Head of caudate nucleus (tissue), 42 donors: Measurements from ENCODE around the gene HOXA2.

ENCODE experiments used
- DNase-seq, 42 donors: peaks; one replicate each; pipeline versions ENCODE4 v3.0.0 to v3.0.0-alpha.2; 2020 to 2021; ENCODE audit warnings: mixed read lengths in 7 of 42
- intact Hi-C: fragments of 100-400 bp; cut with DNase I; formaldehyde crosslinking; loops from one replicate; pipeline ENCODE4 v1.15.0; 2022

Gene HOXA2

GRCh38 chr7:27102581-27103442 is at the start of gene HOXA2:
Gene HOXA2 (minus strand): TSS chr7:27102683. CDS start chr7:27102500, 183 bp downstream.
- intact Hi-C loops = no loop called here
- no peak for DNase-seq

- intact Hi-C loops = no loop called here
- peak in 6 of 42 donors; percentile 7 to 32 (median 12) for DNase-seq
These were observed 49.0 kb upstream of the HOXA2 start for GRCh38 chr7:27151341-27151930.

DNA sequence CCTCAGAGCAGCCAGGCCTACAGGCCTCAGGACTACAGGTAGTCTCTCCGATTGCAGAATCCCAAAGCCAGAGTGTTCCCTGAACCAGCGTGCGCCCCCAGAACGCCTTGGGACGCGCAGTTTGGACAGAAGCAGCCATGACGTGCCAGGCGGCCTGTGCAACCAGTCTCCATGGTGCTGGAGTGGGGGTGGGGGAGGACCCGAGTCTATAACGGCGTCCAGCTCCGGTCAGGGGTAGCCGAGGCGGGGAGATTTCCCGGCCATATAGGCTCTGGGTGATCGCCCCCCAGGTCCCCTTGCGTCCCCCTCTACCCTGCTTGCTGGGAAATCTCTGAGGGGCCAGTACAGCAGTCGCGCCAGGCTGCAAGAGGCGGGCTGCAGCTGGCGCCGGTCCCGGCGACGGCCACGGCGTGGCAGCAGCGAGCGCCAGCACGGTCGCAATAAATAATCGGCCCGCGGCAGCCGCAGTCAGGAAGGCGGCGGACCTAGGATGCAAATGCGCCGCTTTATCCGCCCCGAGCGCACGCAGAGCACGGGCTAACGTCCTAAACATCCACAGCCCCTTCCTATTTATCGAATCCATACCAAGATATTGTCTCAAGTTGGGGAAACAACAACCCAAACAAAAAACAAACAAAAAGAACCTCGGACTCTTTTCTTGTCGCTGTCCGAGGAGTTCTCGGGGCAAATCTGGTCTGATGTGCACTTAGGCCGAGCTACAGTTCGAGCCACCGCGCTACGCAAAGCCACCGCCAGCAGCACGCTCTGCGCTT is 48.3 kb upstream of the HOXA2 start:
- intact Hi-C loops = no loop called here
- DNase-seq = peak in 25 of 42 donors; percentile 12 to 70 (median 42)

GRCh38 chr7:27149842-27150567 is 47.5 kb upstream of the HOXA2 start:
- intact Hi-C loops = no loop called here
- DNase-seq = peak in 3 of 42 donors; percentile 1 to 9 (median 6)

GRCh38 chr7:27148756-27149641 is 46.5 kb upstream of the HOXA2 start:
- peak in 1 of 42 donors; percentile 6 for DNase-seq
- intact Hi-C loops = no loop called here

DNA sequence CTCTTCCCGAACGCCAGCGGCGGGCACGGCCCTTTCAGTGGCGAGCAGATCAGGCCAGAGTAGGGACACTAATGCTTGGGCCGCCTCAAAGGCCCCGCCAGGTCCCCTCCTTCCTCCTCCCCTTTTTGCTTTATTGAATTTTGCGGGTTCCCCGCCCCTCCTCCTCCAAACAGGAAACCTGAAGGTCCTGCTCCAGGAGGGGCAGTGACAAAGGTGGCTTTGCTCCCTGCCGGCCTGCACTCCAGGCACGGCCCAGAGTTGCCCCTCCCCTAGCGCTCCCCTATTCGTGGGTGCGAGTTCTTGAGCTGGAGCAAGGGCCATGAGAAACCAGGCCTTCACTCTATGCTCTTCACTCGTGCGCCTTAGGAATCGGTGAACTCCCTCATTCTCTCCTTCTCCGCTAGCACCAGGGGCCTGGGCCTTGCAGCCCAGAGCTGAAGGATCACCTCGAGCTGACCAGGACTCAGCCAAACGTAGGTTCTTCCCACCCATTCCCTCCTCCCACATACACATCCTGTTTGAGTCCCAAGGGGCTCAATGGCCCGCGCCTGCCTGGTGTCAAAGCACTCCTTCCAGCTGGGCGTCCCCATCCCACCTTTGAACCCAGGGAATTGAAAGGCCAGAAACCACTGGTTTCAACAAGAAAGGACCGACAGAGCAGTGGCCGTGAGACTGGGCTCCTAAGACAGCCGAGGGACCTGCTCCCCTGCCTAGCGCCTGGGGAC is 45.7 kb upstream of the HOXA2 start:
- intact Hi-C loops = no loop called here
- peak in 3 of 42 donors; percentile 1 to 13 (median 9) for DNase-seq

DNA sequence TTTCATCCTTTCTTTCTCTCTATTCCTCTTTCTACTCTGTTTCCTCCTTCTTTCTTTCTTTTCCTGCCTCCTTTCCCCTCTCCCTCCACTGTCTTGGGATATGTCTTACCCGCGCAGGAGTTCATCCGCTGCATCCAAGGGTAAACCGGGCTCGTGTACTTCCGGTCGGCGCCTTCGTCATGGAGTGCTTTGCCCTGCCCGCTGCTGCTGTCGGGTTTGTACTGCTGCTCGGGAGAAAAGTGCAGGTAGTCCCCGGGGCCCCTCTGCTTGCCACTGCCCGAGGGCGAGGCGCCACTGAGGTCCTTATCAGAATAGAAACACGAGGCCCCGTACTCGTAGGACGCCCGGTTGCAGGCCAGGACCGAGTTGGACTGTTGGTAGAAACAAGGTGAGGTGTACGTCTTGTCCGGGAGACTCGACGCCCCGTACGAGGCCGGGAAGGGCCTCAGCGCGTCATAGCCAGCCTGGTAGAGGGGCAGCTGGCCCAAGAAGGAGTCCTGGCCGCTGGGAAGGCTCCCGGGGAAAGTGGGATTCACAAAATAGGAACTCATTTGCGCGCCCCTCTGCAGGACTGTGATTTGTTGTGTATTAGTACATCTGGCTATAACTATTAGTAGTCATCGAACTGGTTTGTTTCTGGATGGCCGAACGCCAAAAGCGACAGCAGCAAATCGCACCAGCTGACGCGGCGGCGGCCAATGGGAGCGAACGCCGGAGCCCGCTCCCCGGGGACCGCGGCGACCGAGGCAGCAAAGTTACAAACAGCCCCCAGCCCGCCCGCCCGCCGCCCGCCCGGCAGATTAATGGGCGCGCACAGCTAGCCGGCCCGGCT is 44.9 kb upstream of the HOXA2 start, which contains the start of gene HOXA6:
HOXA6 (minus strand) TSS at position 576 of the 832 bp plus-strand sequence; CDS start at position 551, 25 bp downstream.
- peak in 3 of 42 donors; percentile 12 to 19 (median 14) for DNase-seq
- intact Hi-C loops = no loop called here

DNA sequence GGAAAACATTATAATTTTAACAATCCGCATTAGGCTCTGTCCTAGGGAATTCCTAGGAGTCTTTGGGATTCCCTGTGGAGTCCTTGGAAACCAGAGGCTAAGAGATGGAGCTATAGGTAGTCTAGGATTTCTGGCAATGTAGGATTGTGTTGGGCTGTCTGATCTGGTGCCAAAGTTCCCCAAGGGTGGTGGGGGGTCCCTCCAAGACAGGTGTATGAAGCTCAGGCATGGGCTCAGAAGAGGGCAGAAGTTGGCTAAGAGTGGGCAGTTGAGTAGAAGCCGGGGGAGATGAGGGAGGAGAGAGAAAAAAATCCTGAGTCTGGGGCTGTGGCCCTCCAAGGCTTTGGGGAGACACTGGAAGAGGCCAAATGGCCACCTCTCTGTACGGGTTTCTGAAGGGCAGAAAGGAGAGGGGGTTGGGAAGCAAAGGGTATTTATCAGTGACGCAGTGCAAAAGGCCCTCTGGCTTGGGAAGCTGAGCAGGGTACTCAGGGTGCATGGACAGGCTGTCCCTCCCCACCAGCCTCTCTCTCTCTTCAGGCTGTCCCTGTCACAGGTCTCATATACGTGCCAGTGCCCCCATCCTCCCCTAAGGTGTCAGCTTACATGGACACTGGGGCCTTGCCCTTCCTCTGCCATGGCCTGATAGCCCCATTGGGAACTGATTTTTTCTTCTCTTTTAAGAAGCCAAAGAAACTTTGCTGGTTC is 44.2 kb upstream of the HOXA2 start:
- intact Hi-C loops = no loop called here
- DNase-seq = peak in 2 of 42 donors; percentile 9 to 19

GRCh38 chr7:27145914-27146412 is 43.5 kb upstream of the HOXA2 start:
- intact Hi-C loops = no loop called here
- peak in 2 of 42 donors; percentile 2 to 13 for DNase-seq

DNA sequence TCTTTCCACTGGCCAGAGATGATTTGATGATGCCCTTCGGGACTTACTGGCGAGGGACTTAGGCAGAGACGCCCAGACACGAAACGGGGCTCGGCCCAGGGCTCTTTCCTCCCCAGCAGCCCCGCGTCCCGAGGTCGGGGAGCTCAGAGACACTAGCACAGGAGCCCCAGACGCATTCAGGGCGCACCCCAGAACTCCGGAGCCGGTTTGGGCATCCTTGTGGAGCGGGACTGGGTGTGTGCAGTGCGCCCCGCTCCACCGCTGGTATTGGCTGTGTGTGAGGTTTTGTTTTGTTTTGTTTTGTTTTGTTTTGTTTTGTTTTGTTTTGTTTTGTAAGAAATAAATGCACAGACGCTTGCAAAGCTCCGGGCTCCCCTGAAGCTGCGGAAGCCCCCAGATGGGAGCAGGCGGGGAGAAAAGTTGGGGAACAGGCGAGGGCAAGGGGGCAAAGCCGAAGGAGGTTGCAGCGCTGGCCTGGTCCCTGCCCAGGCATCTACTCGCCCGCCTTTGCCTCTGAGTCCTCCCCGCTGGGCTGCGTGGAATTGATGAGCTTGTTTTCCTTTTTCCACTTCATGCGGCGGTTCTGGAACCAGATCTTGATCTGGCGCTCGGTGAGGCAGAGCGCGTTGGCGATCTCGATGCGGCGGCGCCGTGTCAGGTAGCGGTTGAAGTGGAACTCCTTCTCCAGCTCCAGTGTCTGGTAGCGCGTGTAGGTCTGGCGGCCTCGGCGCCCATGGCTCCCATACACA is 42.9 kb upstream of the HOXA2 start:
- peak in 2 of 42 donors; percentile 14 to 19 for DNase-seq
- intact Hi-C loops = no loop called here

- intact Hi-C loops = no loop called here
- no peak for DNase-seq
These were observed 42.3 kb upstream of the HOXA2 start for GRCh38 chr7:27144781-27145164.

DNA sequence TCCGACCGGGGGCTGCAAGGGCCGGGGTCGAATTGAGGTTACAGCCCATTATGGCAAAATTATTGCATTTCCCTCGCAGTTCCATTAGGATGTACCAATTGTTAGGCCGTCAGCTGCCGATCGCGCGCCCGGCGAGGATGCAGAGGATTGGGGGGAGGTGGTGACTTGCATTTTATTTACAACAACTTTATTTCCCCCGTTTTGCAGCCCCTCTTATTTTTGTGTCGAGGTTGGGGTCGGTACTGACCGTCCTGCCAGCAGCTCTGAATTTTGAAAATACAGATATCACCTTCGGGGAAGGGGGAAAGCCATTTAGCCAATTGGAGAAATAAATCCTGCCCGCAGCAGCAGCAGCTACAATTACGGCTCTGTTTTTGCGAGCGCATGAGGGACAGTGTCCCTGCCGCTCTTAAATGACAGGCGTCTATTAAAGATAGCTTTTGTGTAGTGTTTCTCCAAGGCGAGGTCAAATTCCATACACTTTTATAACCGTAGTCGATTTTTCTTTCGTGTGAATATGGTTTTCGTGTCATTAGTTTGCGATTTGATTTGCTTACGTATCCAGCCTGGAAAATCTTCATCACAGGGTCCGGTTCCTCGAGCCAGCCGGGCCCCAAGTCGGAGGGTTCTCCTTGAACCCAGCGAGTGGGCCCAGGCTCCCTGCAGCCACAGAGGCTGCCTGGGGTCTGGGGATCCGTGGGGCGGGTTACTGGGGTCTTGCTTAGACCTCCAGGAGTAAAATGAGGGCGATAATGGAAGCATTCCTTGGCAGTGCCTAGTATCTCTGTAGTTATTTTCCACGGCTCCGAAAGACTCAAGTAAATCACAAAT is 41.7 kb upstream of the HOXA2 start:
- intact Hi-C loops = no loop called here
- DNase-seq = peak in 1 of 42 donors; percentile 9

DNA sequence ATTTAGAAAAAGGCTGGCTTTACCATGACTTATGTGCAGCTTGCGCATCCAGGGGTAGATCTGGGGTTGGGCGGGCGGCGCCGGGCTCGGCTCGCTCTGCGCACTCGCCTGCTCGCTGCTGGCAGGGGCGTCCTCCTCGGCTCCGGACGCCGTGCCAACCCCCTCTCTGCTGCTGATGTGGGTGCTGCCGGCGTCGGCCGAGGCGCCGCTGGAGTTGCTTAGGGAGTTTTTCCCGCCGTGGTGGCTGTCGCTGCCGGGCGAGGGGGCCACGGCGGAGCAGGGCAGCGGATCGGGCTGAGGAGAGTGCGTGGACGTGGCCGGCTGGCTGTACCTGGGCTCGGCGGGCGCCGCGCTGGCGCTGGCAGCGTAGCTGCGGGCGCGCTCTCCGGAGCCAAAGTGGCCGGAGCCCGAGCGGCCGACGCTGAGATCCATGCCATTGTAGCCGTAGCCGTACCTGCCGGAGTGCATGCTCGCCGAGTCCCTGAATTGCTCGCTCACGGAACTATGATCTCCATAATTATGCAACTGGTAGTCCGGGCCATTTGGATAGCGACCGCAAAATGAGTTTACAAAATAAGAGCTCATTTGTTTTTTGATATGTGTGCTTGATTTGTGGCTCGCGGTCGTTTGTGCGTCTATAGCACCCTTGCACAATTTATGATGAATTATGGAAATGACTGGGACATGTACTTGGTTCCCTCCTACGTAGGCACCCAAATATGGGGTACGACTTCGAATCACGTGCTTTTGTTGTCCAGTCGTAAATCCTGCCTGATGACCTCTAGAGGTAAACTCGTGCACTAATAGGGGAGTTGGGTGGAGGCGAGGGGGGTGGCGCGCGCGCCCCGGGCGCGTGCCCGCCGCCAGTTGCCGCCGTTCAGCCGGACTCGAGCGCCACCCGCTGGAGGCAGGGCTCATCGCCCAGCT is 40.8 kb upstream of the HOXA2 start, which contains the start of gene HOXA5:
HOXA5 (minus strand) TSS at position 659 of the 927 bp plus-strand sequence; CDS start at position 585, 74 bp downstream.
- peak in 1 of 42 donors; percentile 17 for DNase-seq
- intact Hi-C loops = no loop called here
